HFFc6 (cell line): ENCODE measurements around the gene LRP5. TPM values are rescaled to one million over a fixed set of nuclear protein-coding genes. Genes with fewer than 3 reads are reported as not detected.

ENCODE experiments used
- DNase-seq: peaks from one replicate; pipeline ENCODE4 v3.0.0-alpha.2; 2018
- H3K27ac Mint-ChIP-seq: 2 replicates; pipeline ENCODE4 v1.8.0; 2020; ENCODE audit warnings: mild to moderate bottlenecking, mixed read lengths
- H3K27me3 Mint-ChIP-seq: 2 replicates; pipeline ENCODE4 v1.8.0; 2021; ENCODE audit warnings: mild to moderate bottlenecking, moderate library complexity, mixed read lengths; ENCODE audit not compliant: insufficient read depth
- H3K36me3 Mint-ChIP-seq: 2 replicates; pipeline ENCODE4 v1.8.0; 2021; ENCODE audit warnings: low read depth, mixed read lengths
- H3K4me1 Mint-ChIP-seq: 2 replicates; pipeline ENCODE4 v1.8.0; 2020; ENCODE audit warnings: low read depth, mixed read lengths
- H3K4me3 Mint-ChIP-seq: 2 replicates; pipeline ENCODE4 v1.8.0; 2020; ENCODE audit warnings: mild to moderate bottlenecking, moderate library complexity, mixed read lengths
- H3K9me3 Mint-ChIP-seq: 2 replicates; pipeline ENCODE4 v1.8.0; 2020; ENCODE audit warnings: mild to moderate bottlenecking, mixed read lengths
- total RNA-seq, 6 experiments: library from RNA; stranded (reverse); fragmentation: NEBNext Ultra II Directional; extraction: Animal tissue kit (Norgen Biotek cat#: 25700); gene quantifications; 2 replicates in 1 of 6; 3 replicates in 5 of 6; pipeline ENCODE4 v1.2.3, GENCODE V29; 2021
- TF ChIP-seq, protein P1 (sequence below): fragments of 200-600 bp; sonication (generic); IDR thresholded peaks from 2 replicates; pipeline ENCODE4 v1.5.0; 2021; ENCODE audit warnings: antibody characterized with exemption, mild to moderate bottlenecking

LRP5 gene
- total RNA-seq, 6 experiments from 2014 or later = 2.5 to 14.9 (median 3.8) TPM

DNA sequence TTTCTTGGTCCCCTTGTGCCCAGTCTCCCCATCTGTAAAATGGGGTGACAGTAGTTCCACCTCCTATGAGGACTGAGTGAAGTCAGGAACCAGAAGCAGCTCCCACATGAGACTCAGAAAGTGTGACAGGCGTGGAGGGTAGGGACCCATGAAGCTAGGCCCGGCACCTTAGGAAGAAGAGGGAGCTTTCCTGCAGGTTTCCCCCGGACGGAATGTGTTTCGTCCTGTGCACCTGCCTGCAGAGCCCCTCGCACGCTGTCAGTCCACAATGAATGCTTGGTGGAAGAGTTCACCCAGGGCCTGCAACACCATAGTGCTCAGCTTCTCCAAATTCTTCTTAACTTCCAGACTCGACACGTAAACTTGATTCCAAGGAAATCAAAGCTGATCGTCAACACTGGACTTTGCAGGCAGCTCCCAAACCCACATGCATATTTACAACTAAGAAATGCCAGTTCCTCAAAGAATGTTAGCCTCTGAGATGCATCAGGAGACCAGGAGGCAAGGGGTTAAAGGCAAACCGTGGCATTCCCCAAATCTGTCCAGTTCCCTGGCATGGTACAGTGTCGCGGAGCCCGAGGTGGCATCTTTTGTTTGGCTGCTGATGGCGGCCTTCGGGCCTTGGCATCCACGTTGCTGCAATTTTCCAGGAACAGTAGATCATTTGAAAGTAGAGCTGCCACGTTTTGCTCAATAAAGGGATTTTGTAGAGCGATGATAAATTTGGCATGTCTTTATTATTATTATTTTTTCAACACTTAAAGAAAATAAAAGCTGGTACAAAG is 15.4 kb downstream of the LRP5 start:
- no peak for DNase-seq
- H3K4me3 Mint-ChIP-seq = no peak overlapping the region
- H3K4me1 Mint-ChIP-seq = no peaks in the 10 kb centered on the region
- no peaks in the 10 kb centered on the region for H3K9me3 Mint-ChIP-seq
- H3K27me3 Mint-ChIP-seq = peaks cover 6% of the 10 kb centered on the region
- no peaks in the 10 kb centered on the region for H3K36me3 Mint-ChIP-seq
- TF ChIP-seq, protein P1, sequence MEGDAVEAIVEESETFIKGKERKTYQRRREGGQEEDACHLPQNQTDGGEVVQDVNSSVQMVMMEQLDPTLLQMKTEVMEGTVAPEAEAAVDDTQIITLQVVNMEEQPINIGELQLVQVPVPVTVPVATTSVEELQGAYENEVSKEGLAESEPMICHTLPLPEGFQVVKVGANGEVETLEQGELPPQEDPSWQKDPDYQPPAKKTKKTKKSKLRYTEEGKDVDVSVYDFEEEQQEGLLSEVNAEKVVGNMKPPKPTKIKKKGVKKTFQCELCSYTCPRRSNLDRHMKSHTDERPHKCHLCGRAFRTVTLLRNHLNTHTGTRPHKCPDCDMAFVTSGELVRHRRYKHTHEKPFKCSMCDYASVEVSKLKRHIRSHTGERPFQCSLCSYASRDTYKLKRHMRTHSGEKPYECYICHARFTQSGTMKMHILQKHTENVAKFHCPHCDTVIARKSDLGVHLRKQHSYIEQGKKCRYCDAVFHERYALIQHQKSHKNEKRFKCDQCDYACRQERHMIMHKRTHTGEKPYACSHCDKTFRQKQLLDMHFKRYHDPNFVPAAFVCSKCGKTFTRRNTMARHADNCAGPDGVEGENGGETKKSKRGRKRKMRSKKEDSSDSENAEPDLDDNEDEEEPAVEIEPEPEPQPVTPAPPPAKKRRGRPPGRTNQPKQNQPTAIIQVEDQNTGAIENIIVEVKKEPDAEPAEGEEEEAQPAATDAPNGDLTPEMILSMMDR = no peak
- H3K27ac Mint-ChIP-seq = no peak overlapping the region

DNA sequence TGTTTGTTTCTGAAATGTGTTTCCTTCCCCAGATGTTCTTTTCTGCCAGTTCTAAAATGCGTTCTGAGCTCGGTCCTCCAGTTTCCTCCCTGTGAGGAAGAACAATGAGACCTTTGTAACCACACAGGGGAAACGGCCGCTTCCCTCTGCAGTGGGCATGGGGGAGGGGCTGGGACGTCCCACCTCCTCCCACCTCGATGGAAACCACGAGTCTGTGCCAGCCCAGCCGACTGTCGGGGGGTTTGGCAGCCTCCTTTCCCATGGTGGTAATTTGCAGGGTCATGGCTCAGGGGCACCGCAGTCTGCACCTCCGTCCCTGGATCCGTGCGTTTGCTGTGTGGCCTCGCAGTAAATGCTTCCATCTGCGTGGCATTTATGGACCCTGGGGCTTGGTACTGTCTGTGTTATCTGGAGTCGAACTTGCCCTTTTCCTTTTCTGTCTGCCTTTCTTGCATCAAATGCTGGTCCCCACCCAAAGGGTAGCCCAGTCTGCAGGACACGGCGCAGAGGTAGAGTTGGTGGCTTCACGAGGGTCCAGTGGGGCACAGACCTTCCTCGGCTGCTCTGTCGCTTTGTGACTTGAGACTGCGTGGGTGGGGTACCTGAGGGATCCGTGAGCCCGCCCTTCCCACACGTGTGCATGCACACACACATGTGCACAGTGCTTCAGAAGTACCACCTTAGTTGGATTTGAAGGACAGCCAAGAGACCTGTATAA is 16.1 kb downstream of the LRP5 start:
- H3K4me1 Mint-ChIP-seq = no peaks in the 10 kb centered on the region
- H3K27me3 Mint-ChIP-seq = peaks cover 8% of the 10 kb centered on the region
- H3K4me3 Mint-ChIP-seq = no peak overlapping the region
- no peak overlapping the region for H3K27ac Mint-ChIP-seq
- DNase-seq = no peak
- H3K9me3 Mint-ChIP-seq = no peaks in the 10 kb centered on the region
- no peaks in the 10 kb centered on the region for H3K36me3 Mint-ChIP-seq
- TF ChIP-seq, protein P1 = no peak

DNA sequence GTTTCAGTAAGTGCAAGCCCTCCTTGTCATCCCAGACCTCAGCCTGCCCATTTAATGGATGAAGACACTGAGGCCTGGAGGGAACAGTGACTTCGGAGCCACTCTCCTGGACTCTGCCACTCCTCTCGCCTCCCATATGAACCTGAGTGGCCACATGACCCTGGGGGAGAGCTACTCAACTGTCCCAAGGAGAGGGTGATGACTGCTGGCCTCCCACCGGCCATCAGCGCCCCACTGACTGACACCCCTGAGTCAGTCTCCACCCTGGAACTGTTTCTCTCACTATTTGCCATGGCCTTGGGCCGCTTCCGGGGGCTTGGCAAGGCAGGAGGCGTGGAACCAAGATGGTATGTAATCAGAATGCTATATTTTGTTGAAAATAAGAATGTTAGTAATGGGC is 17.1 kb downstream of the LRP5 start:
- H3K27me3 Mint-ChIP-seq = peaks cover 15% of the 10 kb centered on the region
- no peaks in the 10 kb centered on the region for H3K4me1 Mint-ChIP-seq
- H3K27ac Mint-ChIP-seq = no peak overlapping the region

DNA sequence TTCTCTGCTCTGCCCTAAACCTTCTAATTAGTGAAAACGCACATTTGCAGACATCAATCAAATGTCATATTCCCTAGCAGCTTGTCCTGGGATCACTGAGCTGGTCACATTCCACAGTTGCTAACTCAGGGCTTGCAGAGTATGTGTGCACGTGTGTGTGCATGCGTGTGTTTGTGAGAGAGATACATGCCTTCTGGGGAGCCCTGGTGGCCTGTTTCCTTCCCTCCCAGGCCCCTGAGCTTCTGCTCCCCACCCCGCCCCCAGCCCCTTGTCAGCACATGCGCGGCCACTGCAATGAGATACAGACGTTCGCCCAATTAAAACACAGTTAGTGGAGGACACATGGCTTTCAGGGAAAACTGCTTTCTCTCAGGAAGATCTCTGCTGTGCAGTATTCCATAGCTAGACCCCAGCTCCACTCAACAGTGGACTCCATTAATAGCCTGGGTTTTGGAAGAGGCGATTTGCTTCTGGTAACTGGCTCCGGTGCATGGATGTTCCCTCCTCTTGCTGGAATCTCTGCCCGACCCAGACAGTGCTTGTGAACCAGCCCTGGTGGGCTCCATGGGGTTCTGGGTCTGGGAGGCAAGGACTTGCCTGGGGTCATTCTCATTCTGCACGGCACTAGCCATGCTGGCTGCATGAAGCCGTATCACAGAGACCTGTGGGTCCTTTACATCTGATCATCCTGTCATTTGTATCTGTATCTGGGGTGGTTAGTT is 17.7 kb downstream of the LRP5 start:
- peaks cover 15% of the 10 kb centered on the region for H3K27me3 Mint-ChIP-seq
- H3K4me1 Mint-ChIP-seq = no peaks in the 10 kb centered on the region
- no peaks in the 10 kb centered on the region for H3K9me3 Mint-ChIP-seq
- TF ChIP-seq, protein P1 = no peak
- no peak overlapping the region for H3K27ac Mint-ChIP-seq
- H3K4me3 Mint-ChIP-seq = no peak overlapping the region
- no peaks in the 10 kb centered on the region for H3K36me3 Mint-ChIP-seq
- no peak for DNase-seq

More for the DNA sequence above, 17.1 kb downstream of the LRP5 start:
- H3K9me3 Mint-ChIP-seq = no peaks in the 10 kb centered on the region
- TF ChIP-seq, protein P1 = no peak
- no peak for DNase-seq
- H3K36me3 Mint-ChIP-seq = no peaks in the 10 kb centered on the region
- H3K4me3 Mint-ChIP-seq = no peak overlapping the region

DNA sequence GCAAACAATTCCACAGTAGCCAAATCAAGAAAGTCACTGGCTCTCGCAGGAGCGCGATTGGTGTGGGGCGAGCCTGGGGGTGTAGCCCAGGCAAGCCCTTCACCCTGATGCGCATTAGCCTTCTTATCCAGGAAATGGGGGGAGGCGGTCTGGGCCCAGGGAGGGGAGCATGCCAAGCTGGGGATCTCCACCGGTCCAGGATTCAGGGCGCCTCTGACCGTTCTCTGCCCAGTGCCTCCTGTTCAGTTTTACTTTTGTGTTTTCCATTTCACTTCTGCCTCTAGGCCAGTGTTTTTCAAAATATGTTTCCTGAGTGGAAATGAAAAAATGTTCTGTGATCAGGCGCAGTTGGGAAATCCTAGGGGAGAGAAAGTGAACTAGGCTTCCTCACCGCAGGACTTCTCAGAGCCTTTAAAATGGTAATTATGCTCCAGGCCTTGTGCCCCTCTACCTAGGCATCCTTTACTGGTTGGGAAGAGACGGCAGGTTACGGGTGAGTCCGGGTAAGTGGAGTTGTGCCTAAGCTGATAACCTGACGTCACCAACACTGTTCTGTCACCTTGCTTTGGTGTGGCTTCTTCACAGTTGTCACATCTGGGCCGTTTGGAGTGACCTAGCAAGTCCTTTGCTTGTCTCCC is 18.4 kb downstream of the LRP5 start:
- Mint-ChIP-seq H3K27ac (no peak overlapping the region), H3K4me3 (no peak overlapping the region)

More for the DNA sequence above, 18.4 kb downstream of the LRP5 start:
- Mint-ChIP-seq H3K36me3 (no peaks in the 10 kb centered on the region), H3K27me3 (peaks cover 16% of the 10 kb centered on the region), H3K9me3 (no peaks in the 10 kb centered on the region), H3K4me1 (no peaks in the 10 kb centered on the region)
- TF ChIP-seq, protein P1 = no peak
- DNase-seq = no peak
